D721Med (cell line): ENCODE results near the gene TRPV6.

Experiments
- DNase-seq: peaks from one replicate; pipeline ENCODE4 v3.0.0; 2011; ENCODE audit warnings: low spot score; ENCODE audit not compliant: insufficient read length
- FAIRE-seq: peaks from 2 replicates; lab custom pipeline; 2011; peaks lifted over from hg19 to GRCh38; lab: Jason Lieb, UNC
- TF ChIP-seq, protein P1 (sequence below): IDR thresholded peaks from 2 replicates; pipeline ENCODE4 v1.5.1; 2012; ENCODE audit warnings: mild to moderate bottlenecking, control low read depth; ENCODE audit not compliant: insufficient read depth; ENCODE audit errors: missing control alignments

Gene TRPV6

DNA sequence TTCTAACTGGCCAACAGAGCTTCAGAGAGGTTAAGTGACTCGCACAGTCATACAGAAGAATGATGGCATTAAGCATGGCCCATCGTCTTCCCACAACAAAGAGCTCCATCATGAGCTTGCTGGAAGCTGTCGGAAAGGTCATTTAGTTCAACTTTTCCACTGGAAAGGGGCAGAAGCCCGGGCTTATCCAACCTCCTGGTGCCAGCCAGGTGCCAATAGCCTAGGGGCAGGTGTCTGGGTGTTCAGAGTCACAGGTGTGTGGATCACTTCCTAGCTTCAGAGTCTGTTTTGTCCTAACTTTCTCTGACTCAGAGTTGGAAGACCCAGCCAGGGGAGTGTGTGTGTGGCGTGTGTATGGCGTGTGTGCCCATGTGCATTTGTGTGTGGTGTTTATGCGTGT lies 1.3 kb upstream of the TRPV6 start:
- DNase-seq, result no peak
- no peak for FAIRE-seq

DNA sequence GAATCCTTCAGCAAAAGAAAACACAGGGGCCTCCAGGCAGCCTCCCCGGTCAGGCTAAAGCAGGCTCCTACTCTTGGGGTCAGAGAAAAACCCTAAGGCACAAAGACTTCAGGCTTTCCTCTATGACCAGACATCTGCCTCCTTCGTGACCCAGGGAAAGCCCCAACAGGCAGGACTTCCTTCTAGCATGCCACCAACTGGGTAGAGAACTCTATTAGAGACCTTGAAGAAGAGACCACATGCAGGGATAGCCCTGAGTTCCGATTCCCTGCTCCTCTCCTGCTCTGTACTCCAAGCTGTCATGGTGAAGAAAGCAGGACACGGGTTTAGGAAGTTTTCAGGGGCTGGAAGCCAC lies 1.3 kb downstream of the TRPV6 start:
- DNase-seq (no peak), FAIRE-seq (no peak)
- TF ChIP-seq, protein P1, sequence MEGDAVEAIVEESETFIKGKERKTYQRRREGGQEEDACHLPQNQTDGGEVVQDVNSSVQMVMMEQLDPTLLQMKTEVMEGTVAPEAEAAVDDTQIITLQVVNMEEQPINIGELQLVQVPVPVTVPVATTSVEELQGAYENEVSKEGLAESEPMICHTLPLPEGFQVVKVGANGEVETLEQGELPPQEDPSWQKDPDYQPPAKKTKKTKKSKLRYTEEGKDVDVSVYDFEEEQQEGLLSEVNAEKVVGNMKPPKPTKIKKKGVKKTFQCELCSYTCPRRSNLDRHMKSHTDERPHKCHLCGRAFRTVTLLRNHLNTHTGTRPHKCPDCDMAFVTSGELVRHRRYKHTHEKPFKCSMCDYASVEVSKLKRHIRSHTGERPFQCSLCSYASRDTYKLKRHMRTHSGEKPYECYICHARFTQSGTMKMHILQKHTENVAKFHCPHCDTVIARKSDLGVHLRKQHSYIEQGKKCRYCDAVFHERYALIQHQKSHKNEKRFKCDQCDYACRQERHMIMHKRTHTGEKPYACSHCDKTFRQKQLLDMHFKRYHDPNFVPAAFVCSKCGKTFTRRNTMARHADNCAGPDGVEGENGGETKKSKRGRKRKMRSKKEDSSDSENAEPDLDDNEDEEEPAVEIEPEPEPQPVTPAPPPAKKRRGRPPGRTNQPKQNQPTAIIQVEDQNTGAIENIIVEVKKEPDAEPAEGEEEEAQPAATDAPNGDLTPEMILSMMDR, result no peak

More for the DNA sequence above, 1.3 kb upstream of the TRPV6 start:
- TF ChIP-seq, protein P1, result no peak

DNA sequence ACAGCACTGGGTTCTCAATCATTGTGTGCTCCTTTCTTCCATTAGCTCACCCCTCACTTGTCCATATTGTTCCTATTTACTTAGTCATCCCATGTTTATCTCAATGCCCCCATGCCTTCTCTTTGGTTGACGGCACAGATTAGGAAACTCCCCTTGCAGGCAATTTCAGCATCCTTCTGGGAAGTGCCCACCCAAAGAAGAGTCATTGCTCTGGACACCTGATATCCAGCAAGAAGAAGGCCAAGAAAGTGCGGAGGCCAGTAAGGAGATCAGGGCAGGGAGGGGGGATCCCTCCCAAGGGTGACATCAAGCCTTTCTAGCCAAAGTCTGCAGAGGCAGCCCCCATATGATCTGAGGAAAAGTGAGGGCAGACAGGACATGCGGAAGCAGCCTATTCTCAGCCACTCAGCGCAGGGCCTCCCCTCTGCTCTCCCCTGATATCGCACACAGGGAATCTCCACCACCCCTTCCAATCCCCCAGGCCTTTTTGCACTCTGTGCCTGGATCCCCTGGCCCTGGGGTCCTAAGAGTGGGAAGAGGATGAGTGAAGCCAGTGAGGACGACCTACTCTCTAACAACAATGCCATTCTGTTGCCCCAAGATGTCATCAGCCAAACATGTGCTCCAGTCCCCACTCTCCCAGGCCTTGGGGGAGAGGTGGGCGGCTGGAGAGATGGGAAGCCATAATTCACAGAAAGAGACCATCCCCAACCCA lies 1.8 kb downstream of the TRPV6 start:
- TF ChIP-seq, protein P1, result no peak
- DNase-seq (no peak), FAIRE-seq (no peak)

DNA sequence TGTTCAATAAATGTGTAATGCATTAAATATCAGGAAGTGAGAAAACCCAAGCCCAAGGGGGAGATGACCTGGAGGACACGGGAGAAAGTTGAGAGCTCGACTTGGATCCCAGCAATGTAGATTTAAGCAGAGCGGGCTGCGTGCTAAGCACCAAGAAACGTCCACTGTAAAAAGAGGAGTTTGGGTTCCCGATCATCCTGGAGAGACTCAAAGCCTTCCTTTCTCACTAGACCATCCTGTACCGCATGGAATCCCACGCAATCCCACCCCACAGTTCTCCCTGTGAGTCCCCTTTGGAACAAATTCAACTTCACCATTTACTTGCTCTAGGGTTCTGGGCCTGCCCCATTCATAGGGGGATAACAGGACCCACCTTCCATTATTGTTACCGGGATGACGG lies 2.4 kb downstream of the TRPV6 start:
- no peak for DNase-seq
- TF ChIP-seq, protein P1, result no peak
- FAIRE-seq, result no peak

DNA sequence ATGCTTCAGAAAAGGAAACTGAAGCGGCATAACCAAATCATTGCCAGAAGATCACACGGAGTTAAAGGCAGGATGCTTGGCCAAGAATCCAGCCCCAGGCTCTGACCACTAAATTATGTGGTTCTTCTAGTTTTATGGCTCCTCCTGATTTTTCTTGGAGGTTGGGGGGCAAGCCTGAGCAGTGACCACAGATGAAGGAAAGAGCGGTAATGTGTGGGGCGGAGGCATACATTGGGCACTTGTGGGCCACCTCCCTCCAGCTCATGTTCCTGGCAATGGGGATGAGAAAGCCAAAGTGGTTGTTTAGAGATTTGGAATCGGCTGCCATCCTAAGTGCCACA lies 3.2 kb downstream of the TRPV6 start:
- no peak for FAIRE-seq
- no peak for DNase-seq
- TF ChIP-seq, protein P1, result no peak

DNA sequence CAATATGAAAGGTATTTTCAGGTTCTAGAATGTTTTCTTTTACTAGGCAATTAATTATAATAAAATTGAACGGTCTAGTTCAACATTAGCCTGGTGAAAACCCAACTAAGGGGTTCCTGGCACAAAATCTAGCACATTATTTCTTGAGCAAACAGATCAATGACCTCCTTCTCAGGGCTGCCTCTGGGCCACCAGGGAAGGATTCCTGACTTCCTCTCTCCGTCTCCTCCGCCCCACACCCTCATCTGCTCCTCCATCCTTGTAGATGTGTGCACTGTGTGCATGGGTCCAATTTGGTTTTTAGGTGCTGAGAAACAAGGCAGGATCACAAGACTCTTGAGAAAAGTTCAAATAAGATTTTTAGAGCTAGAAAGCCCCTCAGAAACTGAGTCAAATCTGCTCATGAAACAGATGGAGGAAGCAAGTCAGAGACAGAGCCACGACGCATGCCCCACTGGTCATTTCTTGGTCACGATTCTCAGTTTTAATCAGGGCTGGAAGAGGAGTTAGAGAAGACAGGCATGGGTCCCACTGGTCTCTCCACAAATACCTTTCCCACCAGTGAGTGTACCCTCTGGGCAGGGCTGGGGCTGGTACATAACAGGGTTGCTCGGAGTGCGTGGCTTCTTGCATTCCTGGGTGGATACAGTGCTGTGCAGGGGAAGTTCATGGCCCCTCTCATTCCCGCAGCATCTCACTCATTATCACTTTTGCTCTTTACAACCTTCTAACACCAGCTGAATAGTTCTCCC lies 3.8 kb downstream of the TRPV6 start:
- FAIRE-seq (no peak), DNase-seq (no peak)
- TF ChIP-seq, protein P1, result no peak
